Measurements from ENCODE around the gene LRRC72. TPM values are rescaled to one million over a fixed set of nuclear protein-coding genes. Genes with fewer than 3 reads are reported as not detected.

LRRC72 gene
- total RNA-seq, 1 donor from 2014 or later = not detected

DNA sequence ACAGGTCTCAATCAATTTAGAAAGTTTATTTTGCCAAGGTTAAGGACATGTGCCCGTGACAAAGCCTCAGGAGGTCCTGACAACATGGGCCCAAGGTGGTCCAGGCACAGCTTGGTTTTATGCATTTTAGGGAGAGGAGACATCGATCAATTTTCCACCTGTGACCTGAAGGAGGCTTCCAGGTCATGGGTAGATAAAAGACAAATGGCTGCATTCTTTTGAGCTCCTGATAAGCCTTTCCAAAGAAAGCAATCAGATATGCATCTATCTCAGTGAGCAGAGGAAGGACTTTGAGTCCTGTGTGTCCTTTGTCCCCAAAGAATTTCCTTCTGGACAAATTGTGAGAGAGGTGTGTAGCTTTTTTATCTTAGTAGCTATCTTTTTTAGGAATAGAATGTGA is 15.8 kb downstream of the LRRC72 start:
- Mint-ChIP-seq H3K4me1 (ENCODE audit: low read depth, unreplicated experiment) (no peaks in the 10 kb centered on the region), H3K9me3 (ENCODE audit: unreplicated experiment) (no peaks in the 10 kb centered on the region), H3K27me3 (ENCODE audit: unreplicated experiment) (no peaks in the 10 kb centered on the region), H3K4me3 (ENCODE audit: unreplicated experiment) (no peak overlapping the region), H3K36me3 (ENCODE audit: unreplicated experiment) (peaks cover 3% of the 10 kb centered on the region), H3K27ac (ENCODE audit: unreplicated experiment) (no peak overlapping the region)
- TF ChIP-seq, protein P1, sequence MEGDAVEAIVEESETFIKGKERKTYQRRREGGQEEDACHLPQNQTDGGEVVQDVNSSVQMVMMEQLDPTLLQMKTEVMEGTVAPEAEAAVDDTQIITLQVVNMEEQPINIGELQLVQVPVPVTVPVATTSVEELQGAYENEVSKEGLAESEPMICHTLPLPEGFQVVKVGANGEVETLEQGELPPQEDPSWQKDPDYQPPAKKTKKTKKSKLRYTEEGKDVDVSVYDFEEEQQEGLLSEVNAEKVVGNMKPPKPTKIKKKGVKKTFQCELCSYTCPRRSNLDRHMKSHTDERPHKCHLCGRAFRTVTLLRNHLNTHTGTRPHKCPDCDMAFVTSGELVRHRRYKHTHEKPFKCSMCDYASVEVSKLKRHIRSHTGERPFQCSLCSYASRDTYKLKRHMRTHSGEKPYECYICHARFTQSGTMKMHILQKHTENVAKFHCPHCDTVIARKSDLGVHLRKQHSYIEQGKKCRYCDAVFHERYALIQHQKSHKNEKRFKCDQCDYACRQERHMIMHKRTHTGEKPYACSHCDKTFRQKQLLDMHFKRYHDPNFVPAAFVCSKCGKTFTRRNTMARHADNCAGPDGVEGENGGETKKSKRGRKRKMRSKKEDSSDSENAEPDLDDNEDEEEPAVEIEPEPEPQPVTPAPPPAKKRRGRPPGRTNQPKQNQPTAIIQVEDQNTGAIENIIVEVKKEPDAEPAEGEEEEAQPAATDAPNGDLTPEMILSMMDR (IDR thresholded peaks at IDR 0.05; ENCODE audit: partially characterized antibody, unreplicated experiment) = no peak
- DNase-seq = no peak

DNA sequence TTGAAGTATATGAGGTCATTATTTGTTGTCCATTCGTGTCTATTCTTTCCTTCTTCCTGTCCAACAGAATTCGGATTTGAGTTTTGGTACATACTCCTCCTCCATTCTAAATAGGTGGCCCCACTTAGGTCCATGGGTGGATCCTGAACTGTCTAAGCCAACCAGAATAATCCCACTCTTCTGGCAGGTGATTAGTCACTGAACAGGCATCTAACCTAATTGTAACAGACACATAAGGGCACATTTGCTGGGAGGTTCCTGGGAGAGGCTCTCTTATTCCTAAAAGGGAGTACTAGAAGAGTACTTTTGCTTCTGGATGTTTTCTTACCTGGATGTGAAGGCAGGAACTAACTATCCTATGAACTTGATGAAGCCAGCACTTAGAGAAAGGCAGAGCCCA is 16.8 kb downstream of the LRRC72 start:
- no peak for DNase-seq
- no peaks in the 10 kb centered on the region for H3K9me3 Mint-ChIP-seq (ENCODE audit: unreplicated experiment)
- peaks cover 3% of the 10 kb centered on the region for H3K36me3 Mint-ChIP-seq (ENCODE audit: unreplicated experiment)
- H3K27ac Mint-ChIP-seq (ENCODE audit: unreplicated experiment) = no peak overlapping the region
- TF ChIP-seq, protein P1 (IDR thresholded peaks at IDR 0.05; ENCODE audit: partially characterized antibody, unreplicated experiment) = no peak
- H3K4me3 Mint-ChIP-seq (ENCODE audit: unreplicated experiment) = no peak overlapping the region
- no peaks in the 10 kb centered on the region for H3K27me3 Mint-ChIP-seq (ENCODE audit: unreplicated experiment)
- H3K4me1 Mint-ChIP-seq (ENCODE audit: low read depth, unreplicated experiment) = no peaks in the 10 kb centered on the region

DNA sequence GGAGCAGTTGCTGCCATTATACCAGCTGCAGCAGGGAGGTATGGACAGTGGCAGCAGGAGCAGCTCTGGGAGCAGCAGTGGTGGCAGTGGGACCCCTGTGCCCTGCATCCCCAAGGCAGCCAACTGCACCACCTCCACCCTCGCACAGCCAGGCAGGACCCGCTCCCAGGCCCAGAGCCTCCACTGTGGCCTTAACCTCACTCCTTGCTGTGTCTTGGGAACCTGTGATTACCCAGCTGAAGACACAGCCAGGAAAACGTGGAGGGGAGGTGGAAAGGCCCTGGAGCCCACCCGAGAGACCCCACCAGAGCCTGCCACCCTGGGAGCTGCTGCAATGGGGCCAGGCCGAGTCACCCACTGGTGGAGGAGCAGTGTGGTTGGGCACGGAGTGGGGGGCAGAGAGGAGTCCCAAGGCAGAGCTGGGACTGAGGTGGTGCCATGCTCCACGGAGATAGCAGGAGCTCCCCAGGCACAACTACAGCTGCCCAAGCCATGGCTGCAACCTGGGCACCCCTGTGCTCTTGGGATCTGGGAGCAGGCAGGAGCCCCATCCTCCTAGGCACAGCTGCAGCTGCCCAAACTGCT is 20.4 kb downstream of the LRRC72 start:
- Mint-ChIP-seq H3K27me3 (ENCODE audit: unreplicated experiment) (no peaks in the 10 kb centered on the region), H3K27ac (ENCODE audit: unreplicated experiment) (no peak overlapping the region), H3K36me3 (ENCODE audit: unreplicated experiment) (no peaks in the 10 kb centered on the region), H3K4me3 (ENCODE audit: unreplicated experiment) (no peak overlapping the region), H3K9me3 (ENCODE audit: unreplicated experiment) (no peaks in the 10 kb centered on the region), H3K4me1 (ENCODE audit: low read depth, unreplicated experiment) (no peaks in the 10 kb centered on the region)
- DNase-seq = no peak
- TF ChIP-seq, protein P1 (IDR thresholded peaks at IDR 0.05; ENCODE audit: partially characterized antibody, unreplicated experiment) = no peak

DNA sequence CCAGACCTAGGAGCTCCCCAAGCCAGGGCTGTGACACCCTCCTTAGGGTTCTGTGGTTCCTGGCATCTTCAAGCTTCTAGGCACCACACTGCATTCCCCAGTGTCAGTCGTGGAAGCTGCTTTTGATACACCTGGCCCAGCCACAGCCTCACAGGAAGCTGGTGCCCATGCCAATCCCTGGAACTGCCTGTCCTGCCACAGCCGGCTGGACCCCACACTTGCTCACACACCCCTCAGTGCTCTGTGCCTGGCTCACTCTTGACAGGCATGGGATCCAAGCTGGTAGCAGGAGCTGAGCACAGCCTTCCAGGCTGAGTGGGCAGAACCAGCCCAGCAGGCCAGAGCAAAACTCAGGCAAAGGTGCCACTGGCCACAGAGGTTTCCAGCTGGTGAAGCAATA is 21.8 kb downstream of the LRRC72 start:
- Mint-ChIP-seq H3K36me3 (ENCODE audit: unreplicated experiment) (no peaks in the 10 kb centered on the region), H3K9me3 (ENCODE audit: unreplicated experiment) (no peaks in the 10 kb centered on the region), H3K27me3 (ENCODE audit: unreplicated experiment) (no peaks in the 10 kb centered on the region), H3K27ac (ENCODE audit: unreplicated experiment) (no peak overlapping the region), H3K4me1 (ENCODE audit: low read depth, unreplicated experiment) (no peaks in the 10 kb centered on the region), H3K4me3 (ENCODE audit: unreplicated experiment) (no peak overlapping the region)
- TF ChIP-seq, protein P1 (IDR thresholded peaks at IDR 0.05; ENCODE audit: partially characterized antibody, unreplicated experiment) = no peak
- no peak for DNase-seq

DNA sequence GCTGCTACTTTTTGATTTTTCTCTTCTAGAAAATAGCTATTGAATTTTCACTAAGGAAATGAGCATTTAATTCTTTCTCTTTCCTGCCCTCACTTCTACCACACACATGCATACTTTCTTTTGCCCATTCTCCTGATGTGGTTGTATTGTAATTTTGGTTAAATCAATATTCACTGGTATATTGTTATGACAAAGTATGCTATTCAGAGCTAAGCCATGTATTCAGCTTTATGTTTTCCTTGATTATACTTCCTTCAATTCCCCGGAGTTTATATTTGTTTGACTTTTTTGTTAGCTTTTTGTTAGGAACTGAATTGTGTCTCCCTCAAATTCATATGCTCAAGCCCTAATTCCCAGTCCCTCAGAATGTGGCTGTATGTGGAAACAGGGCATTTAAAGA is 24.0 kb downstream of the LRRC72 start:
- no peak for DNase-seq
- Mint-ChIP-seq H3K27me3 (ENCODE audit: unreplicated experiment) (no peaks in the 10 kb centered on the region), H3K4me3 (ENCODE audit: unreplicated experiment) (no peak overlapping the region), H3K9me3 (ENCODE audit: unreplicated experiment) (no peaks in the 10 kb centered on the region), H3K4me1 (ENCODE audit: low read depth, unreplicated experiment) (no peaks in the 10 kb centered on the region), H3K36me3 (ENCODE audit: unreplicated experiment) (no peaks in the 10 kb centered on the region), H3K27ac (ENCODE audit: unreplicated experiment) (no peak overlapping the region)
- TF ChIP-seq, protein P1 (IDR thresholded peaks at IDR 0.05; ENCODE audit: partially characterized antibody, unreplicated experiment) = no peak
